NT2/D1 (cell line): Measurements from ENCODE around the gene ASB4.

ENCODE experiments used
- SUZ12 ChIP-seq: IDR thresholded peaks from 2 replicates; pipeline ENCODE4 v1.6.1; 2011; ENCODE audit not compliant: insufficient read length, insufficient read depth; ENCODE audit errors: extremely low read depth
- ZNF274 ChIP-seq: IDR thresholded peaks from 2 replicates; pipeline ENCODE4 v1.6.1; 2011; ENCODE audit warnings: mild to moderate bottlenecking, low read depth, low read length

GRCh38 chr7:95467912-95468607 is 17.7 kb upstream of the ASB4 start:
- TF ChIP-seq ZNF274 (no peak), SUZ12 (no peak)
